ENCODE measurements around the gene FXYD6.

GRCh38 chr11:117805045-117805444, 71.4 kb downstream of the FXYD6 start:
- TF ChIP-seq PHF8 (IDR thresholded peaks at IDR 0.05; ENCODE audit: borderline replicate concordance, low read depth), result no peak
- TF ChIP-seq EP300 (IDR thresholded peaks at IDR 0.05), result no peak
- no peak for TF ChIP-seq MAZ (IDR thresholded peaks at IDR 0.05; ENCODE audit: borderline replicate concordance, low read depth, low read length)
